ENCODE results near the gene POLR3C.
"Not testable (repeated sequence)": the region's sequence is repeated elsewhere in the genome, so short reads cannot be mapped to it uniquely, and the experiment has no call there.

Gene POLR3C

GRCh38 chr1:145788580-145788979 lies 35.4 kb upstream of the POLR3C start:
- Histone ChIP-seq H3K9me3 (replicated peaks in 1 of 11) (no peaks in the 10 kb centered on the region), H3K36me3 (peaks cover 38 to 80% (median 60%) of the 10 kb centered on the region in 11 experiments), H3K4me1 (no peaks in the 10 kb centered on the region), H3K27ac (no peak overlapping the region), H3K4me3 (no peak overlapping the region), H3K9ac (no peak overlapping the region), H4K20me1 (peaks cover 0 to 27% (median 8%) of the 10 kb centered on the region in 11 experiments; a peak in 7 of 22 replicates), H3K4me2 (no peak overlapping the region), H3K27me3 (no peaks in the 10 kb centered on the region)
- TF ChIP-seq Cebpa-rat (IDR thresholded peaks at IDR 0.05), result no peak

- H3K4me3 ChIP-seq, H3K9ac ChIP-seq, H3K27me3 ChIP-seq, H3K4me1 ChIP-seq, H3K4me2 ChIP-seq, H3K27ac ChIP-seq: not testable (repeated sequence)
- peaks cover 0 to 28% (median 5%) of the 10 kb centered on the region in 11 experiments; a peak in 7 of 22 replicates for H4K20me1 ChIP-seq
- H3K36me3 ChIP-seq, result peaks cover 59 to 88% (median 73%) of the 10 kb centered on the region in 11 experiments
- H3K9me3 ChIP-seq (replicated peaks in 1 of 11), result peaks cover 20 to 31% (median 25%) of the 10 kb centered on the region in 11 experiments
Measured at GRCh38 chr1:145791860-145792259, 32.1 kb upstream of the POLR3C start.

- Histone ChIP-seq H3K4me1 (no peaks in the 10 kb centered on the region), H3K9ac (no peak overlapping the region), H3K27ac (no peak overlapping the region), H3K4me2 (no peak overlapping the region), H3K9me3 (replicated peaks in 1 of 11) (peaks cover 26 to 38% (median 31%) of the 10 kb centered on the region in 11 experiments), H3K27me3 (no peaks in the 10 kb centered on the region), H3K36me3 (peaks cover 65 to 88% (median 76%) of the 10 kb centered on the region in 11 experiments), H4K20me1 (peaks cover 0 to 28% (median 5%) of the 10 kb centered on the region in 11 experiments; a peak in 7 of 22 replicates), H3K4me3 (no peak overlapping the region)
- TF ChIP-seq Cebpa-rat (IDR thresholded peaks at IDR 0.05), result no peak
Measured at GRCh38 chr1:145792484-145792883, 31.5 kb upstream of the POLR3C start.

GRCh38 chr1:145795257-145795881 lies 28.6 kb upstream of the POLR3C start:
- no peaks in the 10 kb centered on the region for H3K27me3 ChIP-seq
- TF ChIP-seq Cebpa-rat (IDR thresholded peaks at IDR 0.05), result no peak
- no peak overlapping the region for H3K4me2 ChIP-seq

GRCh38 chr1:145796753-145797152 lies 27.2 kb upstream of the POLR3C start:
- Histone ChIP-seq H4K20me1 (peaks cover 0 to 40% (median 3%) of the 10 kb centered on the region in 11 experiments; a peak in 10 of 22 replicates), H3K4me1 (peaks cover 0 to 6% (median 0%) of the 10 kb centered on the region in 10 experiments; a peak in 2 of 20 replicates), H3K27ac (0 out of 22 replicates have a peak overlapping the region, but pooled peaks of 1 of the 11 experiments have one; percentile 21), H3K36me3 (peaks cover 66 to 97% (median 79%) of the 10 kb centered on the region in 11 experiments), H3K9ac (no peak overlapping the region), H3K9me3 (replicated peaks in 1 of 11) (peaks cover 45 to 76% (median 57%) of the 10 kb centered on the region in 11 experiments), H3K4me2 (no peak overlapping the region), H3K27me3 (no peaks in the 10 kb centered on the region), H3K4me3 (peak overlapping the region in 5 of 10 experiments; percentile 2 to 33 (median 21); a peak in 4 of 20 replicates)
- TF ChIP-seq Cebpa-rat (IDR thresholded peaks at IDR 0.05), result no peak

More at GRCh38 chr1:145795257-145795881, 28.6 kb upstream of the POLR3C start:
- H3K9ac ChIP-seq, result no peak overlapping the region
- peaks cover 0 to 3% (median 0%) of the 10 kb centered on the region in 10 experiments; a peak in 2 of 20 replicates for H3K4me1 ChIP-seq
- H4K20me1 ChIP-seq, result peaks cover 0 to 29% (median 0%) of the 10 kb centered on the region in 11 experiments; a peak in 6 of 22 replicates
- peaks cover 45 to 66% (median 57%) of the 10 kb centered on the region in 11 experiments for H3K9me3 ChIP-seq (replicated peaks in 1 of 11)
- H3K36me3 ChIP-seq, result peaks cover 66 to 91% (median 78%) of the 10 kb centered on the region in 11 experiments
- no peak overlapping the region for H3K4me3 ChIP-seq
- no peak overlapping the region for H3K27ac ChIP-seq

GRCh38 chr1:145799806-145800205 lies 24.2 kb upstream of the POLR3C start:
- Histone ChIP-seq H3K4me1 (peaks cover 0 to 10% (median 0%) of the 10 kb centered on the region in 10 experiments; a peak in 5 of 20 replicates), H3K27ac (no peak overlapping the region), H4K20me1 (peaks cover 4 to 47% (median 24%) of the 10 kb centered on the region in 11 experiments; a peak in 14 of 22 replicates), H3K4me2 (no peak overlapping the region), H3K9me3 (replicated peaks in 1 of 11) (peaks cover 45 to 66% (median 54%) of the 10 kb centered on the region in 11 experiments), H3K36me3 (peaks cover 43 to 68% (median 49%) of the 10 kb centered on the region in 11 experiments), H3K4me3 (no peak overlapping the region), H3K9ac (no peak overlapping the region), H3K27me3 (no peaks in the 10 kb centered on the region)
- no peak for TF ChIP-seq Cebpa-rat (IDR thresholded peaks at IDR 0.05)

GRCh38 chr1:145804235-145805045 lies 19.6 kb upstream of the POLR3C start:
- H3K9ac ChIP-seq, result no peak overlapping the region
- no peak overlapping the region for H3K4me3 ChIP-seq
- H3K36me3 ChIP-seq, result peaks cover 6 to 29% (median 14%) of the 10 kb centered on the region in 11 experiments; a peak in 17 of 22 replicates
- H3K27ac ChIP-seq, result no peak overlapping the region
- no peak for TF ChIP-seq Cebpa-rat (IDR thresholded peaks at IDR 0.05)
- no peaks in the 10 kb centered on the region for H3K27me3 ChIP-seq
- peaks cover 0 to 20% (median 8%) of the 10 kb centered on the region in 11 experiments; a peak in 12 of 22 replicates for H3K9me3 ChIP-seq (replicated peaks in 1 of 11)
- H3K4me1 ChIP-seq, result peaks cover 0 to 17% (median 0%) of the 10 kb centered on the region in 10 experiments; a peak in 5 of 20 replicates
- peaks cover 7 to 92% (median 54%) of the 10 kb centered on the region in 11 experiments; a peak in 16 of 22 replicates for H4K20me1 ChIP-seq
- H3K4me2 ChIP-seq, result 0 out of 22 replicates have a peak overlapping the region, but pooled peaks of 1 of the 11 experiments have one; percentile 26

- Histone ChIP-seq H3K27ac (no peak overlapping the region), H3K36me3 (peaks cover 6 to 24% (median 12%) of the 10 kb centered on the region in 11 experiments; a peak in 16 of 22 replicates), H3K4me1 (peaks cover 0 to 17% (median 0%) of the 10 kb centered on the region in 10 experiments; a peak in 5 of 20 replicates), H3K9ac (no peak overlapping the region), H3K9me3 (replicated peaks in 1 of 11) (peaks cover 0 to 13% (median 2%) of the 10 kb centered on the region in 11 experiments; a peak in 8 of 22 replicates), H3K27me3 (no peaks in the 10 kb centered on the region), H3K4me3 (no peak overlapping the region), H4K20me1 (peaks cover 7 to 88% (median 54%) of the 10 kb centered on the region in 11 experiments; a peak in 16 of 22 replicates), H3K4me2 (no peak overlapping the region)
- TF ChIP-seq Cebpa-rat (IDR thresholded peaks at IDR 0.05), result no peak
Measured at GRCh38 chr1:145805057-145805456, 18.9 kb upstream of the POLR3C start.

Data from BLaER1 treated with 17β-estradiol and CSF1 and Interleukin-3, amounts not matched to agents 10 nM and 100 nM (cell line).